SK-N-SH (cell line): Measurements from ENCODE around the gene RAMP1. TPM values are rescaled to one million over a fixed set of nuclear protein-coding genes. Genes with fewer than 3 reads are reported as not detected.

ENCODE experiments used
- CTCF ChIA-PET: fragments of 300-600, 350-600 bp; formaldehyde crosslinking; extraction: SDS; loops from one replicate; lab custom pipeline; 2021; lab: Yijun Ruan, JAX
- POLR2A ChIA-PET: fragments of 350-600 bp; sonication (Branson Sonifier 250); formaldehyde crosslinking; extraction: SDS; loops from one replicate; lab custom pipeline; 2020; ENCODE audit warnings: antibody characterized with exemption, inconsistent platforms; lab: Yijun Ruan, JAX
- DNase-seq: peaks from one replicate; pipeline ENCODE4 v3.0.0; 2012
- H2AFZ ChIP-seq: fragments of 200-600 bp; sonication (generic); 2 replicates; pipeline ENCODE4 v1.8.1; 2016; ENCODE audit warnings: antibody characterized with exemption, mild to moderate bottlenecking, low read depth
- H3F3A ChIP-seq: fragments of 200-600 bp; sonication (generic); replicated peaks from 2 replicates; pipeline ENCODE3; 2016; ENCODE audit warnings: antibody characterized with exemption, mild to moderate bottlenecking; ENCODE audit not compliant: insufficient read depth
- H3K27ac ChIP-seq, 2 experiments: fragments of 200-500 bp in 1 of 2; fragments of 200-600 bp in 1 of 2; sonication (Bioruptor generic) in 1 of 2; sonication (generic), shearing (Covaris generic) in 1 of 2; 2 replicates each; pipeline versions ENCODE4 v1.5.1 to v1.6.1; 2014 to 2016; ENCODE audit warnings: low read depth in 2 of 2, inconsistent platforms in 1 of 2, low read length in 1 of 2, mild to moderate bottlenecking in 1 of 2, mixed read lengths in 1 of 2
- H3K27me3 ChIP-seq: fragments of 200-600 bp; sonication (generic), shearing (Covaris generic); 2 replicates; pipeline ENCODE4 v1.6.1; 2016; ENCODE audit warnings: mixed run types; ENCODE audit not compliant: insufficient read depth
- H3K36me3 ChIP-seq, 2 experiments: fragments of 200-500 bp in 1 of 2; fragments of 200-600 bp in 1 of 2; sonication (Bioruptor generic) in 1 of 2; sonication (generic) in 1 of 2; replicated peaks in 1 of 2; 2 replicates each; pipeline versions ENCODE3 to v1.5.1; 2014 to 2016; ENCODE audit warnings: low read length in 1 of 2, mild to moderate bottlenecking in 1 of 2; ENCODE audit not compliant: insufficient read depth in 2 of 2, control insufficient read depth in 1 of 2
- H3K4me1 ChIP-seq, 2 experiments: fragments of 200-500 bp in 1 of 2; fragments of 200-600 bp in 1 of 2; sonication (Bioruptor generic) in 1 of 2; sonication (generic), shearing (Covaris generic) in 1 of 2; 2 replicates each; pipeline versions ENCODE4 v1.5.1 to v1.6.1; 2014 to 2016; ENCODE audit warnings: low read depth in 1 of 2, low read length in 1 of 2, mixed run types in 1 of 2; ENCODE audit not compliant: insufficient read depth in 2 of 2, control insufficient read depth in 1 of 2
- H3K4me2 ChIP-seq: fragments of 200-600 bp; sonication (generic), shearing (Covaris generic); 2 replicates; pipeline ENCODE4 v1.6.1; 2017; ENCODE audit warnings: mixed run types
- H3K4me3 ChIP-seq, 2 experiments: fragments of 200-500 bp in 1 of 2; fragments of 200-600 bp in 1 of 2; sonication (Bioruptor generic) in 1 of 2; sonication (generic), shearing (Covaris generic) in 1 of 2; 2 replicates each; pipeline versions ENCODE4 v1.5.1 to v1.8.1; 2014 to 2016; ENCODE audit warnings: low read depth in 2 of 2, inconsistent platforms in 1 of 2, low read length in 1 of 2, mild to moderate bottlenecking in 1 of 2, mixed read lengths in 1 of 2, moderate library complexity in 1 of 2
- H3K79me2 ChIP-seq: fragments of 200-600 bp; sonication (generic); 2 replicates; pipeline ENCODE4 v1.8.1; 2017; ENCODE audit warnings: mild to moderate bottlenecking; ENCODE audit not compliant: insufficient read depth
- H3K9ac ChIP-seq: fragments of 200-600 bp; sonication (generic); 2 replicates; pipeline ENCODE4 v1.6.1; 2017; ENCODE audit warnings: mixed run types
- H3K9me2 ChIP-seq: fragments of 200-600 bp; sonication (generic); 2 replicates; pipeline ENCODE4 v1.6.1; 2017; ENCODE audit warnings: mixed run types
- H3K9me3 ChIP-seq: fragments of 200-600 bp; sonication (generic); 2 replicates; pipeline ENCODE4 v1.6.1; 2017; ENCODE audit warnings: mixed run types, mild to moderate bottlenecking, moderate library complexity
- H4K20me1 ChIP-seq: fragments of 200-600 bp; sonication (generic); 2 replicates; pipeline ENCODE4 v1.6.1; 2017; ENCODE audit warnings: mild to moderate bottlenecking, mixed run types; ENCODE audit not compliant: insufficient read depth
- EP300 ChIP-seq, 2 experiments: IDR thresholded peaks; 2 replicates each; pipeline versions ENCODE4 v1.4.0 to v1.6.1; 2012; ENCODE audit warnings: borderline replicate concordance in 1 of 2, low read depth in 1 of 2, low read length in 1 of 2
- FOXJ3 ChIP-seq: sonication (generic); formaldehyde crosslinking; IDR thresholded peaks from 2 replicates; pipeline ENCODE4 v1.5.1; 2020; ENCODE audit warnings: mild to moderate bottlenecking, missing genetic modification reagents
- FOXM1 ChIP-seq: IDR thresholded peaks from 2 replicates; pipeline ENCODE4 v1.4.0; 2012; ENCODE audit warnings: low read depth, mild to moderate bottlenecking
- GABPA ChIP-seq: IDR thresholded peaks from 2 replicates; pipeline ENCODE4 v1.4.0; 2012; ENCODE audit warnings: low read depth, mild to moderate bottlenecking
- POLR2AphosphoS5 ChIP-seq: IDR thresholded peaks from 2 replicates; pipeline ENCODE4 v1.6.1; 2012; ENCODE audit warnings: low read depth, low read length
- RAD21 ChIP-seq: IDR thresholded peaks from 2 replicates; pipeline ENCODE4 v1.6.1; 2012; ENCODE audit warnings: mild to moderate bottlenecking, low read length
- TAF1 ChIP-seq: IDR thresholded peaks from 2 replicates; pipeline ENCODE4 v1.6.1; 2012; ENCODE audit warnings: low read depth, mild to moderate bottlenecking, low read length, moderate library complexity, borderline replicate concordance
- TEAD4 ChIP-seq: IDR thresholded peaks from 2 replicates; pipeline ENCODE4 v1.4.0; 2012; ENCODE audit warnings: mild to moderate bottlenecking, borderline replicate concordance; ENCODE audit not compliant: insufficient read depth
- WGBS: methylation state at CpG from one replicate; pipeline ENCODE4 v1.1.6; 2017; ENCODE audit warnings: low lambda C conversion rate; 5-methylcytosine and 5-hydroxymethylcytosine counted together
- polyA plus RNA-seq, 3 experiments: library from polyadenylated mRNA; depleted of rRNA; stranded (reverse); fragments of >200 nt; gene quantifications; 2 replicates each; pipeline ENCODE4 v1.2.3, GENCODE V29; 2012
- TF ChIP-seq, protein P1 (sequence below): fragments of 200-600 bp; sonication (generic); IDR thresholded peaks from 2 replicates; pipeline ENCODE4 v1.6.1; 2017; ENCODE audit warnings: antibody characterized with exemption, mild to moderate bottlenecking, moderate library complexity
- TF ChIP-seq, protein P2 (sequence below): IDR thresholded peaks from 2 replicates; pipeline ENCODE4 v1.4.0; 2012; ENCODE audit warnings: low read depth, borderline replicate concordance
- TF ChIP-seq, protein P3 (sequence below): fragments of 150-350 bp; IDR thresholded peaks from 2 replicates; pipeline ENCODE4 v1.6.1; 2017; ENCODE audit warnings: antibody characterized with exemption, low read length, low read depth, borderline replicate concordance

Gene RAMP1
- polyA plus RNA-seq, 1 of the 3 experiments (the other 2 are of a cell fraction): 27.9 TPM

DNA sequence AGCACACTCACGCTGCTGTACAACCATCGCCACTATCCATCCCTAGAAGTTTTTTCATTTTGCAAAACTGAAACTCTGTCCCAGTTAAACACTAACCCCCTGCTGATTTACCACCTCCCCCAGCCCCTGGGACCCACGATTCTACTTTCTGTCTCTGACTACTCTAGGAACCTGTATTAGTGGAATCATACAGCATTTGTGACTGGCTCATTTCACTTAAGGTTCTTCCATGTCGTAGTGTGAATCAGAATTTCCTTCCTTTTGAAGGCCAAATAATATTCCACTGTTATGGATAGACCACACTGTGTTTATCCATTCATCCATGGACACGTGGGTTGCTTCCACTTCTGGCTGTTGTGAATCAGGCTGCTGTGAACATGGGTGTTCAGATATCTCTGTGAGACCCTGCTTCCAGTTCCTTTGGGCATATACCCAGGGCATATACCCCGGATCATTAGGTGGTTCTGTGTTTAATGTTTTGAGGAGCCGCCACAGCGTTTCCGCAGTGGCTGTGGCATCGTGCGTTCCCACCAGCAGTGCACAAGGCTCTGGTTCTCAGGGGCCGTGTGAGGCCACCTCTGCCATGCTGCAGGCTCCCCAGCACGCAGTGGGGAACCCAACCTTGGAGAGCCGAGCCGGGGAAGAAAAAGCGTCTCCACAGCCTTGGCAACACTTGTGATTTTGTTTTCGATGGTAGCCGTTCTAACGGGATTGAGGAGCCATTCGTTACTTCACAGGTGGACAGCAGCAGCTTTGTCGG, 10.1 kb downstream of the RAMP1 start (continued):
- TF ChIP-seq, protein P1, sequence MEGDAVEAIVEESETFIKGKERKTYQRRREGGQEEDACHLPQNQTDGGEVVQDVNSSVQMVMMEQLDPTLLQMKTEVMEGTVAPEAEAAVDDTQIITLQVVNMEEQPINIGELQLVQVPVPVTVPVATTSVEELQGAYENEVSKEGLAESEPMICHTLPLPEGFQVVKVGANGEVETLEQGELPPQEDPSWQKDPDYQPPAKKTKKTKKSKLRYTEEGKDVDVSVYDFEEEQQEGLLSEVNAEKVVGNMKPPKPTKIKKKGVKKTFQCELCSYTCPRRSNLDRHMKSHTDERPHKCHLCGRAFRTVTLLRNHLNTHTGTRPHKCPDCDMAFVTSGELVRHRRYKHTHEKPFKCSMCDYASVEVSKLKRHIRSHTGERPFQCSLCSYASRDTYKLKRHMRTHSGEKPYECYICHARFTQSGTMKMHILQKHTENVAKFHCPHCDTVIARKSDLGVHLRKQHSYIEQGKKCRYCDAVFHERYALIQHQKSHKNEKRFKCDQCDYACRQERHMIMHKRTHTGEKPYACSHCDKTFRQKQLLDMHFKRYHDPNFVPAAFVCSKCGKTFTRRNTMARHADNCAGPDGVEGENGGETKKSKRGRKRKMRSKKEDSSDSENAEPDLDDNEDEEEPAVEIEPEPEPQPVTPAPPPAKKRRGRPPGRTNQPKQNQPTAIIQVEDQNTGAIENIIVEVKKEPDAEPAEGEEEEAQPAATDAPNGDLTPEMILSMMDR: no peak
- TF ChIP-seq GABPA (no peak), TEAD4 (no peak)
- TF ChIP-seq, protein P2, sequence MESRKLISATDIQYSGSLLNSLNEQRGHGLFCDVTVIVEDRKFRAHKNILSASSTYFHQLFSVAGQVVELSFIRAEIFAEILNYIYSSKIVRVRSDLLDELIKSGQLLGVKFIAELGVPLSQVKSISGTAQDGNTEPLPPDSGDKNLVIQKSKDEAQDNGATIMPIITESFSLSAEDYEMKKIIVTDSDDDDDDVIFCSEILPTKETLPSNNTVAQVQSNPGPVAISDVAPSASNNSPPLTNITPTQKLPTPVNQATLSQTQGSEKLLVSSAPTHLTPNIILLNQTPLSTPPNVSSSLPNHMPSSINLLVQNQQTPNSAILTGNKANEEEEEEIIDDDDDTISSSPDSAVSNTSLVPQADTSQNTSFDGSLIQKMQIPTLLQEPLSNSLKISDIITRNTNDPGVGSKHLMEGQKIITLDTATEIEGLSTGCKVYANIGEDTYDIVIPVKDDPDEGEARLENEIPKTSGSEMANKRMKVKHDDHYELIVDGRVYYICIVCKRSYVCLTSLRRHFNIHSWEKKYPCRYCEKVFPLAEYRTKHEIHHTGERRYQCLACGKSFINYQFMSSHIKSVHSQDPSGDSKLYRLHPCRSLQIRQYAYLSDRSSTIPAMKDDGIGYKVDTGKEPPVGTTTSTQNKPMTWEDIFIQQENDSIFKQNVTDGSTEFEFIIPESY: no peak

DNA sequence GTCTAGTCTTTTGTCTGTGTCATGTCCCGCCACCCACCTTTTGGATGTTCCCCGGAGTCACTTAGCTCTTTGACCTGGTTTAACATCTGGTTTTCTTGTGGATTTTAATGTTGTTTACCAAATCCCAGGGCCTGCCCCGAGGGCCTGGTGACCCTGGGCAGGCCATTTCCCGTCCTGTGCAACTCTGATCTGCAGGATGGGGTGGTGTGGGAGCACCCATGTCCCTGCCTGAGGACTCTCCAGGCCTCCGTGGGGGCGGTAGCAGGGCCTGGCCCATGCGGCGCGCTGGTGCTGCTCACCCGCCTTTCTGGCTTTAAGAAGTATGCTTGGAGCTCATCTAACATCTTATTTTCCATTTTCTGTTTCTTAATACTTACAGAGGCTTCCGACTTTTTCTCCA, 10.7 kb downstream of the RAMP1 start:
- no peak overlapping the region for H3K9ac ChIP-seq
- TF ChIP-seq EP300 (IDR thresholded peaks at IDR 0.05; ENCODE audit: borderline replicate concordance in 1 of 2, low read depth in 1 of 2, low read length in 1 of 2) (peak in 1 of 2 experiments; percentile 29; a peak in 1 of 4 replicates), FOXM1 (no peak), TAF1 (no peak), POLR2AphosphoS5 (no peak), RAD21 (no peak), FOXJ3 (CRISPR knock-in tag) (no peak)
- TF ChIP-seq, protein P3, sequence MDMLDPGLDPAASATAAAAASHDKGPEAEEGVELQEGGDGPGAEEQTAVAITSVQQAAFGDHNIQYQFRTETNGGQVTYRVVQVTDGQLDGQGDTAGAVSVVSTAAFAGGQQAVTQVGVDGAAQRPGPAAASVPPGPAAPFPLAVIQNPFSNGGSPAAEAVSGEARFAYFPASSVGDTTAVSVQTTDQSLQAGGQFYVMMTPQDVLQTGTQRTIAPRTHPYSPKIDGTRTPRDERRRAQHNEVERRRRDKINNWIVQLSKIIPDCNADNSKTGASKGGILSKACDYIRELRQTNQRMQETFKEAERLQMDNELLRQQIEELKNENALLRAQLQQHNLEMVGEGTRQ: no peak
- TF ChIP-seq, protein P2: no peak
- ChIA-PET CTCF (interaction anchor here (1.5 kb wide), 1 partner anchor 15 kb away, joined by 4 read pairs; no protein-coding TSS in a partner anchor), POLR2A (no interaction called here)
- no peaks in the 10 kb centered on the region for H3K36me3 ChIP-seq
- peaks cover 6% of the 10 kb centered on the region for H3F3A ChIP-seq
- H3K27me3 ChIP-seq: no peaks in the 10 kb centered on the region
- H2AFZ ChIP-seq: no peak overlapping the region
- no peaks in the 10 kb centered on the region for H4K20me1 ChIP-seq
- H3K4me1 ChIP-seq: peaks cover 28 to 75% of the 10 kb centered on the region in 2 experiments; a peak in 3 of 4 replicates
- no peaks in the 10 kb centered on the region for H3K79me2 ChIP-seq
- H3K27ac ChIP-seq: peak overlapping the region in 1 of 2 experiments; percentile 70; a peak in 1 of 4 replicates
- DNase-seq: peak; percentile 67
- H3K4me3 ChIP-seq: no peak overlapping the region
- no peaks in the 10 kb centered on the region for H3K9me2 ChIP-seq
- 83% methylated on average over 11 of the region's 11 CpGs for WGBS
- H3K9me3 ChIP-seq: no peaks in the 10 kb centered on the region
- H3K4me2 ChIP-seq: no peak overlapping the region
